OCI-LY7 (cell line): ENCODE measurements around the gene PRKG1.

Source experiments
- EZH2phosphoT487 ChIP-seq: fragments of 200-600 bp; sonication (generic); IDR thresholded peaks from 2 replicates; pipeline ENCODE4 v1.6.1; 2018; ENCODE audit warnings: low read depth, borderline replicate concordance, mild to moderate bottlenecking, mixed run types, antibody characterized with exemption, low read length, moderate library complexity, mixed read lengths
- TF ChIP-seq, protein P1 (sequence below): fragments of 200-600 bp; sonication (generic); conservative IDR thresholded peaks from 2 replicates; pipeline ENCODE4 v1.5.1; 2014; ENCODE audit warnings: mild to moderate bottlenecking, antibody characterized with exemption, low read length, moderate library complexity, mixed read lengths

DNA sequence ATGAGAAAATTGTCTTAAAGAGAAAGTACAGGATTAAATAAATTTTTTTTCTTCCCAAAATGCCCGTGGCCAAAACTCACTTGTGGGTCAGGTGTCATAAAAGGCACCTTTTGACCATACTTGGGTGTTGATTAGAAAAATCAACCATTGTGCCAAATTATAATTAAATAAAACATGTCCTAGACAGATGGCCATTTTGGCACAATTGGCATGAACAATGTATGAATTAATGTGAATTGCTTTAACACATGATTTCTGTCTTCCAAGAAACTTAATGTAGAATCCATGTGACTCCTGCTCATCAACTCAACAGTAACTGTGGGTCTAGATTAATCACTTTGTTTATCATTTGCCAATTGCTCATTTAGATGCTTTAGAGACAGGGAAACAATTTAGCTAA, 561.1 kb downstream of the PRKG1 start:
- TF ChIP-seq, protein P1, sequence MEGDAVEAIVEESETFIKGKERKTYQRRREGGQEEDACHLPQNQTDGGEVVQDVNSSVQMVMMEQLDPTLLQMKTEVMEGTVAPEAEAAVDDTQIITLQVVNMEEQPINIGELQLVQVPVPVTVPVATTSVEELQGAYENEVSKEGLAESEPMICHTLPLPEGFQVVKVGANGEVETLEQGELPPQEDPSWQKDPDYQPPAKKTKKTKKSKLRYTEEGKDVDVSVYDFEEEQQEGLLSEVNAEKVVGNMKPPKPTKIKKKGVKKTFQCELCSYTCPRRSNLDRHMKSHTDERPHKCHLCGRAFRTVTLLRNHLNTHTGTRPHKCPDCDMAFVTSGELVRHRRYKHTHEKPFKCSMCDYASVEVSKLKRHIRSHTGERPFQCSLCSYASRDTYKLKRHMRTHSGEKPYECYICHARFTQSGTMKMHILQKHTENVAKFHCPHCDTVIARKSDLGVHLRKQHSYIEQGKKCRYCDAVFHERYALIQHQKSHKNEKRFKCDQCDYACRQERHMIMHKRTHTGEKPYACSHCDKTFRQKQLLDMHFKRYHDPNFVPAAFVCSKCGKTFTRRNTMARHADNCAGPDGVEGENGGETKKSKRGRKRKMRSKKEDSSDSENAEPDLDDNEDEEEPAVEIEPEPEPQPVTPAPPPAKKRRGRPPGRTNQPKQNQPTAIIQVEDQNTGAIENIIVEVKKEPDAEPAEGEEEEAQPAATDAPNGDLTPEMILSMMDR = no peak
- no peak for TF ChIP-seq EZH2phosphoT487
